ENCODE results near the gene PHOSPHO1.

Gene PHOSPHO1

DNA sequence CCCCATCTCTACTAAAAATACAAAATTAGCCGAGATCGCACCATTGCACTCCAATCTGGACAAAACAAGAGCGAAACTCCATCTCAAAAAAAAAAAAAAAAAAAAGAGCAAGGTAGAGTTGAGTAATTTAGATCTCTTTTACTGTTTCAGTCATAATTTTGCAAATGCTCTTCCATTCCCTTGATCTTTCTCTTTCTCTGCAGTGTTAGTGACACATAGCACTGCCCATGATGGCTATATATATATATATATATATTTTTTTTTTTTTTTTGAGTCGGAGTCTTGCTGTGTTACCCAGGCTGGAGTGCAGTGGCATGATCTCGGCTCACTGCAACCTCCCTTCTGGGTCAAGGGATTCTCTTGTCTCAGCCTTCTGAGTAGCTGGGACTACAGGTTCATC is 12.2 kb upstream of the PHOSPHO1 start:
- no peak for DNase-seq (ENCODE audit: low spot score)

DNA sequence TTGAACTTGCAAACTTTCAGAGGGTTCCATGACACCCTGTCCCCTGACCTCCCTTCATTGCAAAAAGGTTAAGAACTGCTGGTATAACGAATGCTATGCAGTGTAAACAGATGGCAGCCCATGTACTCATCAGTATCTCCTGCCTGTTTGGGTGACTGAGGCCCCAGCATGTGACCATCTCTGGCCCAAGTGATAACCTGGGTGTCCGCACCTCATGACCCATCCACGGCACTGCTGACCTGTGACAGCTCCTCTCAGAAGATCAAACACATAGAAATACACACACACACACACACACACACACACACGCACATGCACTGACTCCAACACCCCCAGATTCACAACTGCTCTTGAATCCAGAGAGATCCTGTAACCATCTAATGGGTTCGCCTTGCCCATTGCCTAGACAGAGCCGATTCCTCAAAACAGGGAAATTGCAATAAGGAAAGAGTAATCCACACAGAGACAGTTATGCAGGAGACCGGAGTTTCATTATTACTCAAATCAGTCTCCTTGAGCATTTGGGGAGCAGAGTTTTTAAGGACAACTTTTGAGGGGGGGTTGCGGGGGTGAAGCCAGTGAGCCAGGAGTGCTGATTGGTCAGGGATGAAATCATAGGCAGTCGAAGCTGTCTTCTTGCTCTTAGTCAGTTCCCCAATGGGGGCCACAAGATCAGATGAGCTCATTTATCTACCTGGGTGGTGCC is 11.3 kb upstream of the PHOSPHO1 start:
- no peak for DNase-seq (ENCODE audit: low spot score)

DNA sequence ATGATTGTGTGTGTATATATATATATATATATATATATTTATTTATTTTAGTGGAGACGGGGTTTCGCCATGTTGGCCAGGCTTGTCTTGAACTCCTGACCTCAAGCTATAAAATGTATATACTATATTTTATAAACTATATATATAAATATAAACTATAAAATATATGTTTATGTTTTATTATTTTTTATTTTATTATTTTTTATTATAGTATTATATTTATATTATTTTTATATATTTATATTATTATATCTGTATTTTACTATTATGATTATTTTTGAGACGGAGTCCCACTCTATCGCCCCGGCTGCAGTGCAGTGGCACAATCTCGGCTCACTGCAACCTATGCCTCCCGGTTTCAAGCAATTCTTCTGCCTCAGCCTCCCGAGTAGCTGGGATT is 10.5 kb upstream of the PHOSPHO1 start:
- no peak for DNase-seq (ENCODE audit: low spot score)

DNA sequence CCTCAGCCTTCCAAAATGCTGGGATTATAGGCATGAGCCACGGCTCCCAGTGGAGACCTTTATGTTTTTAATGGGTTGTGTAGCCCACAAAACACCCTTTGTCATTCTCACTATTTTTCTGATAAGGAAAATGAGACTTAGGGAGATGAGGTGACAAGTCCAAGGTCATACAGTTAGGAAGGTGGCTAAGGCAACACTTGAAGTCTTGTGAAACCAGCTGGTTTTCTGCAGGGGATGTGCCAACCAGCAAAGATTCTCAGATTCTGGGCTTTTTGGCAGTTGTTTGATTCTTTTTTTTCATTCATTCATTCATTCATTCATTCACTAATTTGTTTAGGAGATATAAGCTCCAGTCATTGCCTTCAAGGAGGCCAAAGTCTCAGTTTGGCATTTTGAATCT is 10.0 kb upstream of the PHOSPHO1 start:
- no peak for DNase-seq (ENCODE audit: low spot score)

DNA sequence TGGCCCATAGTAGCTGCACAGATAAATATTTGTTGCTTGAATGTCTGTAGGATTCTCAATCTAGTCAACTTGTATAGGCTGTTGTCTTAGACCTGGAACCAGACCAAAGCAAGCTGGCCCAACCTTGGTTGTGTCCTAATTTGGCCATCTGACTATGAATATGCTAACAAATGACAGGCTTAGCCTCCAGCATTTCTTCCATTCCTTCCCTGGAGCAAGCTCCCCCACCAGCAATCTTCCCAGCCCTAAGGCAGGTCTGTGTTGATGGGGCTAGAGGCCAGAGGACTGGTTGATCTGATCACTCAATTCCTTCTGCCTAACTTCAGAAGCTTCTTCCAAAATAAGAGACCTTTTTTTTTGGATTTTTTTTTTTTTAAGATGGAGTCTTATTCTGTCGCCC is 9.4 kb upstream of the PHOSPHO1 start:
- DNase-seq (ENCODE audit: low spot score): no peak

DNA sequence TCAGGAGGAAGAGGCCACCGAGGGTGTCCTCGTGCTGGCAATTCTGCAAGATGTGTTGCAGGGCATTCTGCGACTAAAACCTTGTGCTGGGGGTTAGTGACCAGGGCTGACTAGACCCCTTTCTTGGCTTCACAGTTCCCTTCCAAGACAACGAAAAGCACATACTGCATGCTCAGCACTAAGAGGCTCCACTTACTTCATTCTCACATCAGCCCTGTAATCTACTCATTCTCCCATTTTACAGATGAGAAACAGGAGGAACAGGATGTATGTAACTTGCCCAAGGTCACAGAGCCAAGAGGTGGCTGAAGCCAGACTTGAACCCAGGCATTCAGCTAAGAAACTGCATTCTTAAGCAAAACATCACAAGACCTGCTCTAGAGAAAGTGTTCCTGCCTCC is 5.3 kb upstream of the PHOSPHO1 start:
- no peak for DNase-seq (ENCODE audit: low spot score)

DNA sequence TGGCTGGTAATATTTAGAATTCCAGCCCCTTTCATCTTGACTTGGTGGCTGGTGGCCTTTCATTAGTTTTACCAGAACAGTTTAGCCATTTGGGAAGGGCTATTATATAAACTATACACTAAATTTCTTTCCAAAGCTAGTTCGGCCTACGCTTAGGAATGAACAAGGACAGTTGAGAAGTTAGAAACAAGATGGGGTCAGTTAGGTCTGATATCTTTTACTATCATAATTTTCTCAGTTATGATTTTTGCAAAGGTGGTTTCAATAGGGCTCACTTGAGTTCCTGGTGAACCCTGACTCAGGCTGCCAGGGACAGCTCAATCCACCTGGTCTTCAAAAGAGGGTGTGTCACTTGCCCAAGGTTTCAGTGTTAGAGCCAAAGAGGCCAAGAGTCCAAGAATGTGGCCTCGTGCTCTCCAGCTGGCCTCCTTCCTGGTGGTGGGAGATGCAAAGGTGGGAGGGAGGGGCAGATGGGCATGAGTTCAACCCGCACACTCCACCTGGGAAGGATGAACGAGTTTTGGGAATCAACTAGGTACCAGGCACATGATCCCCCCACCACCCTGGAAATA is 4.0 kb upstream of the PHOSPHO1 start:
- DNase-seq (ENCODE audit: low spot score): no peak

DNA sequence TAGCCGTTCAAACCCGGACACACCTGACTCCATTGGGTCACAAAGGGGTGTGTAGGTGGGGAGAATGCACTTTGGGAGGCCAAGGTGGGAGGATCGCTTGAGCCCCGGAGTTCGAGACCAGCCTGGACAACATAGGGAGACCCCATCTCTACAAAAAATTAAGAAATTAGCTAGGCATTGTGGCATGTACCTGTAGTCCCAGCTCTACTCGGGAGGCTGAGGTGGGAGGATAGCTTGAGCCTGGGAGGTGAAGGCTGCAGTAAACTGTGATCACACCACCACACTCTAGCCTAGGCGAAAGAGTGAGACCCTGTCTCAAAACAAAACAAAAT is 942 bp upstream of the PHOSPHO1 start:
- no peak for DNase-seq (ENCODE audit: low spot score)

DNA sequence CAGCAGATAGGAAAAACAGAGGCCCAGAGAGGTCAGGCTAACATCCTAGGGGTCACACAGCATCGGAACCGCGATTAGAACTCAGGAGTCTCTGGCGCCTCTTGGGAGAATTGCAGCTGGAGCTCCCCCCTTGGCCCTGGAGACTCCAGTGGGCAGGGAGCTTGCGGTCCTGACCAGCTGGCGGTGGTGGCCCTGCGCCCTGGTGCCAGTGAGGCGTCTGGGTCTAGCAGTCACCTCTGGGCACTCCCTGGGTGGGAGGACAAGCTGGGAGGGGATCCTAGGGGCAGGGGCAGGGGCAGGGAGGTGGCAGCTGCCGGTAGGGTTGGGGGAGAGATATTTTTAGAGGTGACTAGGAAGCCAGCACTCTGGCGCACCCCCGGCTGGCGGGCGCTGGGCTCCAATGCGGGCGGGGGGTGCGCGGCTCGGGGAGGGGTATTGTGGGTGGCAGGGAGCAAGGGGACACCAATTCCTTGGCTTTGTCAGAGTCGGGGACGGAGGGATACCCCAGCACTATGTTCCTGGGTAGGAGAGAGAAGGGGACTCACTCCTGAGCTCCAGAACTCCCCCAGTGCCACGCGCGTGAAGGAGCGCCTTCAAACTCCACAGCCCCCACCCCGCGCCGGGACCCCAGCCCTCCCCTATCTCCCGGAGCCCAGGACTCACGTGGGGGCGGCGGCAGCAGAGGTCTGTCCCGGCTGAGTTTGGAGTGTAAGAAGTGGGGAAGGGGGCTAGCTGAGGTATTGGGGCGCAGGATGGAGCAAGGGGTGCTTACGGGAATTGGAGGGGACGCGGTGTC is 584 bp downstream of the PHOSPHO1 start:
- DNase-seq (ENCODE audit: low spot score): no peak

DNA sequence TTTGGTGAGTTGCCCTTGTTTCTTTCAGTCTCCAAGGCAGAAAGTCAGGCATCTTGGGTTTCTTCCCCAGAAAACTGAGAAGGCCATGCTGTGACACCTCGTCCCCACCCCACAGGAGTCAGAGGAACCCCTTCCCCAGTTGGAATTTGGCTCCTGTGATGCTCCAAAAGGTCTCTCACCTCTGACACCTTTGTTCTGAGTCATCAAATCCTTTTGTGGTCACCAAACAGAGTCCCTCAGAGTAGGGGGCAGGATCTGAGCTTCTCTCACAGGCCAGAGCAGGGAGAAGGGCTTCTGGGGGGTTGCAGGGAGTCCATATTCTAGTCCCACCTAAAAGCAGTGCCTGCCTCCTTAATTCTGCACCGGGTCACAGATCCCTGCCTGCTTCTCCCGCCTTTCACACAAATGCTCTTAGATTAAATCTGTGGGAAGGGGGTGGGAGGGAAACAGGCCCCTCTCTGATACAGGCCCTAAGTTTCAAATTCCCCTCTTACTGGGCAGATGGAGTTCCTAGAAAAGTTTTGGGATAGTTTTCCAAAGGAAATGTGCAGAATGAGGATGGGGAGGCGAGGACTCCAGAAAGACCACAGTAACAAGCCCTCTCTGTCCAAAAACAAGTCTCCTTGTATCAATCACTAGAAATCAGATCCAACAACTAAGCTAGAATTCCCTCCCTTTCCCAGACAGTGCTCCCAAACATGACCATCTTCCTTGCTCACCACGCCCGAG is 1.3 kb downstream of the PHOSPHO1 start:
- DNase-seq (ENCODE audit: low spot score): no peak

DNA sequence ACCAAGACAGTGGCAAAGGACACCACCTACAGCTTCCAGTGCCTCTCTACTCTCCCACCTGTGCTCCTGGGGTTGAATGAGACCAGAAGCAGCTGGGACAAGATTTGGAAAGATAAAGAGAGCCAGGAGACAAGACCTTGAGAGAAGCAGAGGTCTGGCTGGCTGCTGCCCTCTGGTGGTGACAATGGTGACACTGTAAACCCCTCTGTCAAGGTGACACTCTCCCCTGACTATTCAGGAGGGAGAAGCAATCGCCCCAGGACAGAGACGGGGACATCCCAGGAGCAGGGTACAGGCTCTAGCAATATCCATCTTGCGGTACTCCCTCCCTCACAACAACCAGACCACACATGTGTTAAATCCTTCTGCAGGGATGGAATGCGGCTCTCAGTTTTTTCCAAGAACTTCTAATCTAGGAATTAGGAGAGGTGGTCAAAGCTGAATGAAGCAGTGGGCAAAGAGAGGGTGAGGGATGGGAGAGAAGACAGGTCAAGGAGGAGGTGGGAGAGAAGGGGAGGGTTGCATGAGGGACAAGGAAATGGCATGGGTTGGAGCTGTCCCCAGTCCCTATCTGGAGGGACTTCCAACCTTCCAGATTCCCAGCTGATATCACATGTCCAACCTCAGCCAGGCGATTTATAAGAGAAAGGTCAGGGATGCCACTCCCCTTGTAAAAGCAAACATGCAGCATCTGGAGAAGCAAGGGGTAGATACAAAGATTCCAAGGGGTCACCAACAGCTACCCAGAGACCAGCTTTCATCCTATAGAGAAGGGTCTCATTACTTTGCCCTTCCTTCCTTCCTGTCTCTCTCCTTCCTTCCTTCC is 2.9 kb downstream of the PHOSPHO1 start:
- DNase-seq (ENCODE audit: low spot score): peak; percentile 85

DNA sequence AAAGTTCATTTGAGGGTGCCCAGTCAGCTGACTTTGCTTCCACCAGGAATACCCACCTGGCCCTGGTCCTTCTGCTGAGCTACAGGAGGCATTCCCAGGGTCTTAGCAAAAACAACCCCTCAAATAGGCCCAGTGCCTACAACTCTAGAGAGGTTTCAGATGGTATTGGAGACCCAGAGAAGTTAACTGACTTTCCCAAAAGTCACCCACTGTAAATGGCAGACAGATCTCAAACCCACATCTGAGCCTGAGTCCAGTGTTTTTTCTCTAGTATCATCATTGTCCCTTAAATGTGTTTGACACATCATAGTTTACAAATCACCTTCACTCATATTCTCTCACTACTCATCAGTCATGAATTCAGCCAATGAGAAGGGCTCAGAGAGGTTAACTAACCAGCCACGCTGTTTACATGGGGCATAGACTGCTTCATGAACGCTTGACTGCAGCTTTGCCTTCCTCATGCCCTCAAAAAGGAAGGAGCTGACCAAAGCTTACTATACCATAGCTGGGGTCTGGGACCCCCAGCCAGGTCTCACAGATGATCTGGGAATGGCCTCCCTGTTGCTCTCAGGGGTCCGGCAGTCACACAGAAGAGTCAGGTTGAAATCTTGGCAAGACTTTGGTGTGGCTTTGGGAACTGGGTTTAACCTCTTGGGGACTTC is 3.7 kb downstream of the PHOSPHO1 start:
- no peak for DNase-seq (ENCODE audit: low spot score)

DNA sequence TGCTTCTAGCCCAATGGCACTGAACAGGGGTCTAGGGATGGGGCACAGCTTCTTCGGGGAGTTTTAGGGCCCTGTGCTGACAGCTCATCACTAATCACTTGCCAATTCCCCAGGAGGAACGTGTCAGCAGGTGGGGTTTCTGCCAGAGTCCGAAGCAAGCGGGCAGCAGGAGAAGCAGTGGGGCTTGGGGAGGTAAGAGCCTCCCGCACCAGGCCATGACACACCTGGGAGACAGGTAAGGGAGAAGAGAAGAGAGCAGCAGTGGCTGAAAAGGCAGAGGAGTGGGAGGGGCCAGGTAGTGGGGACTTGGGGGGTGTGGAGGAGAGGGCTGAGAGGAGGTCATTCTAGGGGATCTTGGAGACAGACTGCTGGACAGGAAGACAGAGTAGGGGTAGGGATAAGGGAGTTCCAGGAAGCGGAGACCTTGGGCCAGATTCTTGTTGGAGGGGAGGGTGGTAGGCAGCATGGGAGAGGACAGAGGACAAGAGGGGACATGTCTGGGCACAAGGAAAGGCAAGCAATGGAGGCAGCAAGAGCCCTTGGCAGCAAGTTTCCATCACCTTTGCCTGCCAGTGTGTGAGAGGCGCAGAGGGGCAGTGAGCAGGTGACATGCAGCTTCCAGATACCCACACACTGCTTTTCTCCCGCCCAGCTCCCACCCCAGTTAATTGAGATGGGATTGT is 4.9 kb downstream of the PHOSPHO1 start:
- no peak for DNase-seq (ENCODE audit: low spot score)

DNA sequence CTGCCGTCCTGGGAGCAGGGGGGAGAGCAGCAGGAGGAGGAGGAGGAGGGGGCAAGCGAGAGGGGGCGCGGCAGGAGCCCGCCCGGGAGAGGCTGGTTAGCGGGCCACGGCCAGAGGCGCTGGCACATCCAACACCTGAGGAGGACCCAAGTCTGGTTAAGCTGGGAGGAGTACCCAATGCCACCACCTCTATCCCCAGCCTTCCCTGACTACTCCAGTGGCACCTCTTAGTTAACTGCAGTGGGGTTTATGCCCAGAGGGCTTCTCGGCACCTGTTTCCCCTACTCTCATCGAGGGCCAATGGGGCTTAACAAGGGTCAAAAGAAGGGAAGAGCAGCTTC is 5.6 kb downstream of the PHOSPHO1 start:
- DNase-seq (ENCODE audit: low spot score): no peak

DNA sequence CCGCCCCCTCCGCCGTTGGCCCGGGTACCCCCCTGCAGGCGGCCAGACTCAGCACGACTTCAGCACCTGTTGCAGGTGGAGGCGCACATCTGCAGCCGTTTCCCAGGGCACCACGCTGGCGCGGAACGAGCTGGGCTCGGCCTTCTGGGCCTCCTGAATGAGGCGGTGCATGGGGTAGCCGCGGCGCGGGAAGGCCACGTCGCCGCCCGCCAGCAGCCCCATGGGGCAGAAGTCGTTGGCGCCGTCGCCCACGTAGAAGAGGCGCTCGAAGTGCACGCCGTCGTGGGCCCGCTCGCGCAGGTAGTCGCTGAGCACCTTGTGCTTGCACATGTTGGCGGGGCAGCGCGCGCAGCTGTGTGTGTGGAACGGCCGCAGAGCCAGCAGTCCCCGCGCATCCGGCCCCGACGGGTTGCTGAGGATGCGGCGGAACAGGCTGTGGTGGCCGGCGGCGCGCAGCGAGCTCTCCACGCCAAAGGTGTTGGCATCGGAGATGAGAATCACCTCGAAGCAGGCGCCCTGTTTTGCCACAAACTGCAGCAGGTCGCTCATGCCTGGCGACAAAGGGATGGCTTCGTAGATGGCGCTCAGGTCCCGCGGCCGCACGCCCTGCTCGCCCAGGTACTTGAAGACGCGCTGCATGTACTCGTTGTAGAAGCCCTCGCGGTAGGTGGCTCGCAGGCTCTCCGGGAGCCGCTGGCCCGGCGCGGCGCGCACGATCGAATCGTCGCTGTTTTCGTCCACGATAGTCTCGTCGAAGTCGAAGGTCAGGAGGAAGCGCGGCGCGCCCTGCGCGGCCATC is 6.2 kb downstream of the PHOSPHO1 start:
- DNase-seq (ENCODE audit: low spot score): no peak

DNA sequence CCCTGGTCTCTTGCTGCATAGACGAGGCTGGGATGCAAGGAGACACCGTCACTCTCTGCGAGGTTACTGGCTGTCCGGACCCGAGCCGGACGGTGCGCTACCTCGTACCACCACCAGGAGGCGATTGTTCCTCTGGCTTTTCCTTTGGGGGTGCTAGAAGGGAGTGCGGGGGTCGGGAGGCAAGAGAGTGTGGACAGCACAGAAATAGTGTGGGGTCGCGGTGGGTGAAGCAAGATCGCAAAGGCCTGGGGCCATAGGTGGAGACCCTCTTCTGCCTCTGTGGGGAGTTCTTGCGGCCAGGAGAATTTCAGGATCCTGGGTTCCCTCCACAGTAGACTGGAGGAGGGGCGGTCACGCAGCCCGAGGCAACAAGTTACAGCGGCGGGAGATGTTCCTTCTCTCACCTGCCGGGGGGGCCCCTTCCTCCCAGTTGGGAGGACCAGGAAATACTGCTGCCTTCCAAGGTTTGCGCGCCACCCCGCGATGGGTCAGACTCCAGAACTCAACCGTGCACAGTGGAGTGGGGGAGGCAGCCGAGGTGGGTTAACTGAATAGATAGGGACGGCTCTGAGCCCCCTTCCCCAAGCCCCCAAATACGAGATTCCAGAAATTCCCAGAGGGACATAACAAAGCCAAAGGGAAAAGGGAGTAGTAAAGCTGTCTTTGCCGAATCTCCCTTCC is 6.9 kb downstream of the PHOSPHO1 start:
- peak; percentile 26 for DNase-seq (ENCODE audit: low spot score)

DNA sequence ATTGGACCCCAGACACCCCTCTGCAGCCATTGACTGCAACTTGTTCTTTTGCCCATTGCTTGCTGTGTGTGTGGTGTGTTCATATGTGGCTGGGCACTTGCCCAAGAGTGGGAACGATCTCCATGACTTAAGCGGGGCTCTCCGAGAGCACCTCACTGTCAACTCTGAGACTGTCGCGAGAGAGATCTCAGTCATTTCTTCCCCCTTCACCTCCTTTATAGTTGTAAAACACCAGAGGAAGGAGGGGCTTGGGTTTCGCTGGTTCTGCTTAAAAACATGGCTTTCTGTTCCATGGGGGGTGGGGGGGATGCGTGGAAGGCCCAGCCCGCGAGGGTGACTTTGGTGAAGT is 7.4 kb downstream of the PHOSPHO1 start:
- no peak for DNase-seq (ENCODE audit: low spot score)

DNA sequence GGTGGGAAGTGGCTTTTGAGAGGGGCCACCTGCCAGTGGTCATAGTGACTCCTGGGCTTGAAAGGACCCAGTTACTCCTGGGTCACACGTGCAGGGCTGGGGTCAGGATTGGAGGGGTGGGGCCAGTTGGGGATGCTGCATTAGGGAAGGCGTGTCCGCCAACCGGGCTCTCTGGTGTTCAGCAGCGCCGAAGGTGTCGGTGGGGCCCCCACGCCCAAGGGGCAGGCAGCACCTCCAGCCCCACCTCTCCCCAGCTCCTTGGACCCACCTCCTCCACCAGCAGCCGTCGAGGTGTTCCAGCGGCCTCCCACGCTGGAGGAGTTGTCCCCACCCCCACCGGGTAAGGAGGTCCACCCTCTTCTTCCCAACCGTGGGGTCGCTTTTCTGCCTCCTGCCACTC is 10.6 kb downstream of the PHOSPHO1 start:
- DNase-seq (ENCODE audit: low spot score): no peak
